SW480 (cell line): ENCODE data around the gene HSD17B2.
A peak's percentile ranks its signal among the peaks of the same experiment; 100 is the strongest.

ENCODE experiments used
- DNase-seq: peaks from one replicate; pipeline ENCODE4 v3.0.0-alpha.2; 2016; ENCODE audit warnings: low spot score

The HSD17B2 gene

DNA sequence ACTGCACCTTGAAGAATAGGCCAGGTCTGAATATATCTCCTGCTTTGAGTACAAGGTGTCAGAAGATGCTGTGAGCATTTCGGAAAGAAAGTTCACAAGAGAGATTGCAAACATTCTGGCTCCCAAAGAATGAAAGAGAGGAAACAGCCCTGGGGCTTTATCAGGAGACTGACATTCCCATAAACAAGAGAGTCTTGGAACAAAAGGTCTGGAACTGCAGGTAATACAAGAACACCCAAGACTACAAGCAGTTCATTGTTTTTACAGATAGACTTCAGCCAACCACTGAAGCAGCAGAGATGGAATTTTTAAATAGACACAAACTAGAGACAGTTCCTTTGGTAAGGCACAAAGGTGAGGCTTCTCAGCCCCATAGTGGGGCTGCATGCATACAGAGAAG, 14.4 kb downstream of the HSD17B2 start:
- DNase-seq: no peak

DNA sequence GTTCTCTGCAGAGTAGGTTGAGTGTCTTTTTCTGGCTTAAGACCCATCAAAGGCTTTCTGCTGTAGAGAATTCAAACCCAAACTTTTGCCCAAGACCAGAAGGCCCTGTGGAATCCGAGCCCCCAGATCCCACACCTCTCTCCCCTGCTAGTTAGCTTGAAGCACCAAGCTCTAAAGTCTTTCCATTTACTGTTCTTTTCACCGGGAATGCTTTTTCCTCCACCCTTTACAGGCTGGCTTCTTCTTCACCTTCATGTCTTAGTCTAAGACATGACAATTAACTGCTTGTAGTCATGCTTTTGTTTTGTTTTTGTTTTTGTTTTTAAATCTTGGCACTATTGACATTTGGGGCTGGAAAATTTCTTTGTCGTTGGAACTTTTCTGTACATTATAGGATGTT, 15.5 kb downstream of the HSD17B2 start:
- DNase-seq: no peak

DNA sequence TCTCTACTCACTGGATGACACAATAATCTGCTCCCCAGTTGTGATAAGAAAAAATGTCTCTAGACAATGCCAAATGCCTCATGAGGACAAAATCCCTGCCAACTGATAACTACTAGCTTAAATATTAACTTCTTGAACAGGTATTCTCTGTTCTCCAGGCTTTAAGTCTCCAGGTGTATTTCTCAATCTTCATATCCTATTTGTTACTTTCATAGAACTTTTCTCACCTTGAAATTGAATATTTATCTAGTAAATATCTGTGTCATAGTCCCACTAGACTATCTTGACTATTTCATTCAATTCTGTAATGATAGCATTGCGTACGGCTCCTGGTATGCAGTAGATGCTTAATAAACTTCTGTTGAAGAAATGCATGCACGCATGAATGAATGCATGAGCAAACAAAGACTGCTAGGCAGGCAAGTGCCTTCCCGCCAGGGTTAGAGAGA, 15.9 kb downstream of the HSD17B2 start:
- no peak for DNase-seq

DNA sequence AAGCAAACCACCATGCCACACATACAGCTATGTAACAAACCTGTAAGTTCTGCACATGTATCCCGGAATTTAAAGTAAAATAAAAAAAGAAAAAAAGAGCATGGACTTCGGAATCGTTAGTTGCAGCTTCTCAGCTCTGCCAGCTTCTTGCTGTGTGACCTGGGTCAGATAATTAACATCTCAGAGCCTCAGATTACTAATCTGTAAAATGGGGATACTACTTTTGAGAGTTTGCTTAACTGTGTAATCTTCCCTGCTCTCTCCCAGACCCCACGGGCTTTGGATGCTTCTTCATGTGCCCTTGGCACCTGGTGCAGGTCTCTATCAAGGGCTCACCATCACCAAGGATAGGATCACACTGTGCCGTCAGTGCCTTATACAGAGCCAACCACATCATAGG, 16.6 kb downstream of the HSD17B2 start:
- no peak for DNase-seq

DNA sequence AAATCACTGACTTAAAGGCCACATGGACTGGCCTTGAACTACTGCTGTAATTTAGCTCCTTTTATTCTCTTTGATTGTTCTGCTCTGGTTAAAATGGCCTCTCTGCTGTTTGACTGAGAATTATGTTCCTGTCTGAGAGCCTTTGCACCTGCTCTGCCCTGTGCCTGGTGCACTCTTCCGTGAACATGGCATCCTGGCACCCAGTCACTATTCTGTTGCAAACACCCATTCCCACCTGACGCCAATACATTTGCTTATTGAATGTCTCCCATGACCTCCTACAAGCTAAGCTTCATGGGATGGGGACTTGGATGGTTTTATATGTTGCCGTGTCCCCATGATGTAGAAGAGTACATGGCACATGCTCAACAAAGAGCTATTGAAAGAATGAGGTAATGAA, 20.1 kb downstream of the HSD17B2 start:
- no peak for DNase-seq

DNA sequence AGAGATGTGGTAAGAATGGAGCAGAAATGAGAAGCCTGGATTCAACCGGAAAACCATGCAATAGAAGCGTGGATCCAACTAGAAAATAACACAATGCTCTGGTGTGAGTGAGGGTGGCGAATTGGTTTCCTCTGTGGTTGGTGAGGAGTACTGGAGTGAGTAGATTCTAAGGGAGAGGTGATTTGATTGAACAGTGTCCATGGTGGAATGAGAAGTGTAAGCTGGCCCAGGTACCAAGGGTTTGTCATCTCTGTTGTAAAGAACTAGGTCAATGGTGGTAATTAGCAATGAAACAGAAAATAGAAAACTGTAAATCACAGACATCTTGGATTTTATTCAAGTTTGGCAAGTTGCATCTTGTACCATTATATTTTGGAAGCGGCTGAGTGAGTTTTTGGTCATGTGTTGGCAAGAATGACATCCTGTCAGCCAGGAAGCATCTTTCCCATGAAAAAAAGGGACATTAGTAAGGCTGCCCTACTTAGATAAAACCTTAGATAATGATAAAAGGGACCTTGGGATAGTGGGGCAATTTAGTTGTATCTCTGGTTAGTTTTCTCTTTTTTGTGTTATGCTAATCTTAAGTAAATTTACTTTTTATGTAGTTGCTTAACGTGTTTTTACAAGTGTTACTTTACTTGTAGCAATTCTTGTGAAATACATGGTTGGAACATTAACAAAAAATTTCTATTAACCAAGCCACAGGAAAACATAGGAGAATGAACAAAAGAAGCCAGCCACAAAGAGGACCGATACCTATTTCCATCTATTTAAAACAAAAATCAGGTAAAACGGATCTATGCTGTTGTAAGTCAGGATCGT, 20.9 kb downstream of the HSD17B2 start:
- DNase-seq: no peak

DNA sequence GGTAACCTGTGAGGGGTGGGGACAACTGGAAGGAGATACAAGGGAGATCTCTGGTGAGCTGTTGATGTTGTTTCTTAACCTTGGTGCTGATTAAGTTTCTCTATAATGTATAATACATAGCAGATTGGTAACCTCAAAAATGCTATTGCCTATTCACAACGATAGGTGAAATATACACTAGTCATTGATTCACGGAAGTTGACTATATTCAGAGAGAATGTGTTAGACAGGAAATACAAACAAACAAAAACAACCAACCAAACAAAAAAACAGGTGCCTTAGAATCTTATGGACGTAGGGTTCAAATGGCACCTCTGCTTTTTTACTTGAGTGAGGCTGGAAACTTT, 21.5 kb downstream of the HSD17B2 start:
- no peak for DNase-seq

DNA sequence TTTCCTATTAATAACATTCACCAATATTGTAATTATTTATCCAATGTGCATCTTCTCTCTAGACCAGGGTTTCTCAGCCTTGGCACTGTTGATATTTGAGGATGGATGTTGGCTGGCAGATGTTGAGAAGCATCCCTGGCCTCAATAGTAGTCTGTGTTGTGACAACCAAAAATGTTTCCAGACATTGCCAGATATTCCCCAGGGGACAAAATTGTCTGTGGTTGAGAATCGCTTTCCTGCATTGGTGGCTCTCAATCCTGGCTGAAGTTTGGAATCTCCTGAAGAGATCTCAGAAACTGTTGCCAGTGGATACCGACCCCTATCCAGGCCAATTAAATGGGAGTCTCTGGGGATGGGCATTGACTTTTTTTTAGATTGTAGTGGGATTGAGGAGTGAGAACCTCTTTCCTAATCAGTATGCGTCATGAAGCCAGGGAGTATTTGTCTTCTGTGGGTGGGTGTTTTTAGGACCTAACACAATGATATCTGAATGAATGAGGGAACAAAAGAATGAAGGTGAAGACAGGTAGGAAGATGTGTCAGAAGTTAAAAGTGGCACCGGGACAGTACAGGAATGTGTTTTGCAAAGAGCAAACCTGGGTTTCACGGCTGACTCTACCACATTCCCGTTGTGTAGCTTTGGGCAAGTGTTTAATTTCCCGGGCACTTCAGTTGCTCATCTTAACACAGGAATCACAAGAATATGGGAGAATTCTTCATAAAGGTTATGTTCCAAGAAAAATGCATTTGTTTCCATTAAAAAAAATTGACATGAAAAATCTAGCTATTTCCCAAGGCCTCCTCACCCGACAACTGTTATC, 24.3 kb downstream of the HSD17B2 start:
- no peak for DNase-seq

DNA sequence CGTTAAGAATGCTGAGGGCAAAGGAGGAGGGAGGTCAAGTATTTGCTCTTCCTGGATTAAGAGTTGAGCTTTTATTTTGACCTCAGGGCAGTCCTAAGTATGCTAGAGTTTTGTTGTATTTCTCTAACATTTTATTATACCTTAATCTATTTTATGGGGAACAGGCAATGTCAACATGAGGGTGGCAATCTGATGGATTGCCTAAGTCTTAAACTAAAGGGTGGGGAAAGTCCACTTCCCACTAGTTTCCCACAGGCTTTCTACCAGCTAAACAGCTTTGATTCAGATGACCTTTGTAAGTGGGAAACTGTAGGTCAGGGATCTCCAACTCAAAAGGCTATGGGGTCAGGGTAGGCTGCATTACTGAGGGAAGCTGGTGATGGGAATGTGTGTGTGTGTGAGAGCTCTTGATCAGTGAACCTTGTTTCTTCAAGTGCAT, 24.9 kb downstream of the HSD17B2 start:
- no peak for DNase-seq

DNA sequence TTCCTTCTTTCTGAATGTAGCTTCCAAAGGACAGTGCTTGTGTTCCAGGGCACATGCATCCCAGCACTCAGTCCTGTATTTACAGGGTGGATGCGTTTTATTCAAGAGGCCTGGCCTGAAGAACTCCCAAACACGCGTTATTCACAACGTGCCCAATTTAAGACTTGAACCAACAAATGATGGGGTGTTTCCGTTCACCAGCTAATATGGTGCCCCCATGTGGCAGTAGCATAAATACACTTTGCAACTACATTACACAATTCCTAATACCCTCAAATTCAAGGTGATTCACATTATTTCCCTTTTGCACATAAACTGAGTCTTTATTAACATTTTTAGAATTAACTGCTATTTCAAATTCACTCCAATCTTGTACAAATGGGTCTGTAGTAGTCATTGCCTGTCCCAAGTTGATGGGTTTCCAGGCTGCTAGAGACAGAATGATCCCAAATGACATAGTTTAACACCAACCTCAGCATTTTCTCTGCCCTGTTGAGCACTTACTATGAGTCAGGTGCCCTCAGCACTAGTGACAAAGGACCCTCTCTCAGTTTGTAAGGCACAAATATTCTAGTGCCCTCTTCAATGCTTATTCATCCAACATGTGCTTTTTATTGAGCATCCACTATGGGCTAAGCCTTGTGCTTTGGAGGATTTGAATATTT, 26.9 kb downstream of the HSD17B2 start:
- DNase-seq: peak; percentile 10

DNA sequence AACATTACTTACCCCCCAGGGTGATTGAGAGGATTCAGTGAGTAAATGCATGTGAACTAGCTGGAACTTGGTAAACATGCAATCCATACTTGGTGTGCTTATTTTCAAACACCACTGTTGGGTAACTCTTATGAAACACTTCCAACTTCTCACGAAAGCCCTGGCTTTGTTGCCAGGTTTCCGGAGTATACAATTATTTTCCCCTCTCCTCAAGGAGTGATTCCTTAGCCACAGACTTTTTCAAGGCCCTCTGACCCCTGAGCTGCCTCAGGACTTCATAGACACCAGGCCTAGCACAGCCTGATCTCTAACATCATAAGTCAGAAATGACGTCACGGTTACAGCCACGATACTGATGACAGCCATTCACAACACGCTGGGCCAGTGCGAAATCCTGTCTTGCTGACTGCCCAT, 27.6 kb downstream of the HSD17B2 start:
- DNase-seq: no peak

DNA sequence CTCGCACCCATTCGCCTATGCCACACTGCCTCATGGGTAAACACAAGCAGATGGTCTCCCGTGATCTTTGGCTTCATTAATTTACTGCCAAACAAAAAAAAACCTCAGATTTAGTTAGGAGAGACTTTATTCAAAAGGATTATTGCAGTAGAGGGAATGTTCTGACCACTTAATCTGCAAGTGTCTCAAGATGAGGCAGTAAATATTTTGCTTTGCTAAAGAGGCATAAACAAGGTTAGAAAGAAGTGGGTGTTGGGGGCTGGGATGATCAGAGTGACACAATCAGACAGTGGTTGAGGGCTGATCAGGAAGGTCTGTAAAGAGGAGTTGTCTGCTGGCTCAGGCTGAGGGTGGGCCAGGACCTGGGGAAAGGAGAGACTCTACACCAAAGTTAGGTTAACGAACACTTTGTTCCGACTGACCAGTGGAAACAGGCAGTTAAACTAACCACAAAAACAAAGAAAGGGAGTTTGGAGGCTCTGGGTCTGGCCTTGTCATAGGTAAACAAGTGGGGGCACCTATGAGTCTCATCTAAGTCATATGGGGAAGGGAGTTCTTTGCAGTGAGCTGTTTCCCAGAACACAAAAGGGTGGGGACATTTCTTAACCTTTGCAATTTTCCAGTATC, 28.5 kb downstream of the HSD17B2 start:
- no peak for DNase-seq

DNA sequence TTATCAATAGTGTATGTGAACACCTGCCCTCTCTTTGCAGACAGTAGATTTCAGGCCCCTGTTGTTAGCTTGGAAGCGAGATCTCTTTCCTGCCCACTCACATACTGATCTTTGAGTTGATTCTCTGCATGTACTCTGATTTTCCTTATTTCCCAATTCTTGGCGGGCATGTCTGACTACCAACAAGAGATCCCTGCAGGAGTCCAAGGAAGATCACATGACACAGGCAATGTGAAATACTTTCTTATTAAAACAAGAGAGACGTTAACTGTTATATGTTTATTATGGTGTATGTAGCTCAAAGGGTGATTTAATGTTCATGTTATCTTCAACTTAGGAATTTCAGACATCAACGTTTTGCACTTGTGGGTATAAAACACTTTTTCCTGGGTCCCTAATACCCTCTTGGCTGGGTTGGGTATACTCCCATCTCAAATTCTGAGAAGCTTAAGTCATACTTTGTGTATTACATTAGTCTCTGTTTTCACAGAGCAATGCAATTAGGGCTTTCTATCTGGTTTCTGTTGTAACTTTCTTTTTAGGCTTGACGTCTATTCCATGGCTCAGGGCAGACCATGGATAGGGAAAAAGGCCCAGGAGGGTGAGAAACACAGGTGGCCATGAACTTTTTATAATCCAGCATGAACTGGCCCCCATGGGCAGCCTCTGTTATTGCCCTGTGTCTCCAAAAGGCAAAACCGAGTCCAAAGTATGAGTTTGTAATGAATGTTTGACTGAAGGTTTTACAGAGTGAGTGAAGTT, 32.2 kb downstream of the HSD17B2 start:
- DNase-seq: no peak

DNA sequence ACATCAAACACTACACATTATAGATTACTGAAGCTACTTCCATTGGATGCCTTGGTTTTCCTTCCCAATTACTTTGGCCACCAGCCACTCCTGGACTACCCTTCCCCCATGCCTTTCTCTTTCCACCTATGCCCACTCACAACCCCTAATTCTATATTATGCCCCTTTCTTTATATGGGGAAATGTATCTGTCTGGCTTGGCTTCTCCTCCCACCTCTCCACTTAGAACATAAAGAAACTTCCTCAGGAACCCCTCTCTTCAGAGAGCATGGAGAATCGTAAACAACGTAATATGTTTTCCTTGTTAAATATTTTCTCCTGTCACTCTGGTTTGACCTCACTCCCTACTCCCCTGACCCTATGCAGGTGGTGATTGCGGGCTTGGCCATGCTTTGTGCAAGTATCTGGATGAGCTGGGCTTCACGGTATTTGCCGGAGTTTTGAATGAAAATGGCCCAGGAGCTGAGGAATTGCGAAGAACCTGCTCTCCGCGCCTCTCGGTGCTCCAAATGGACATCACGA, 32.8 kb downstream of the HSD17B2 start:
- DNase-seq: no peak

DNA sequence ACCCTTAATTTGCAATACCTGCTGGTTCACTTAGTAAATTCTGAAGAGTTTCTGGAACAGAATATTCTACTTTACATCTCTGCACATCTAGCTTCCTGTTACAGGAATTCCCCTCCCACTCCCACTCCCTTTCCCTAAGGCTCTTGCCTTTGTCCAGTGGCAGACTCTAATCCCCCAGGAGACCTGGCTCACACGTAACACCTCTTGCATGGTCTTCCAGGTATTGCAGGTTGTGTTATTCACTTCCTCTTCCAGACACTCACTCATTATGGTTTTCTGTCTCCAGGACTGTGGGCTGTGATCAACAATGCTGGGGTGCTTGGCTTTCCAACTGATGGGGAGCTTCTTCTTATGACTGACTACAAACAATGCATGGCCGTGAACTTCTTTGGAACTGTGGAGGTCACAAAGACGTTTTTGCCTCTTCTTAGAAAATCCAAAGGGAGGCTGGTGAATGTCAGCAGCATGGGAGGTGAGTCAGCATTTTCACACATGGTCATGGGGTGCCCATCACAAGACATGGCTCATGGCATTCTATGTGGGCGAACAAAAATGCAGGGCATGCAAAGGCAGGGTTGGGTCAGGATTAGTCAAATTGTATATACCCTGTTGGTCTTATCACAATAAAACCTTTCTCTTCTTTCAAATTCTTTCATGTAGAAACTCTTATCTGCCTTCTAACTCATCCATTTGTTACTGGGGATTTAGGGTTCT, 35.8 kb downstream of the HSD17B2 start:
- DNase-seq: peak; percentile 86

DNA sequence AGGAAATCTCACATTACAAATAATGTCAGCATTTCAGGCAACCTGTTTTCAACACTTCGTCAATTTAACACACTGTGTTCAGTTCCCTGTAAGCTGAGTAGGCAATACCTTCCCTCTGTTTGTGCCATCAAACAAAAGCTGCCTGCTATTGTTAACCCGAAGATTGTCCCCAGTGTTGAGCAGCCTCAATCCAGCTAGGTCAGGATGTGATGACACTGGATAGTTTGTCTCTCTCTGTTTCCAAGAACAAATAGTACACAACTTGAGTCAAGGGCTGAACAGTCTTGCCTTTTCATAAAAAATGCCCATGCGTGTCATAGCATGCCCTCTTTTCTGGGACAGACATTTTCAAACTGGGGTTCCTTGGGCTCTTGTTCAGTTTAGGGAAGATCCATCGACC, 36.4 kb downstream of the HSD17B2 start:
- no peak for DNase-seq

DNA sequence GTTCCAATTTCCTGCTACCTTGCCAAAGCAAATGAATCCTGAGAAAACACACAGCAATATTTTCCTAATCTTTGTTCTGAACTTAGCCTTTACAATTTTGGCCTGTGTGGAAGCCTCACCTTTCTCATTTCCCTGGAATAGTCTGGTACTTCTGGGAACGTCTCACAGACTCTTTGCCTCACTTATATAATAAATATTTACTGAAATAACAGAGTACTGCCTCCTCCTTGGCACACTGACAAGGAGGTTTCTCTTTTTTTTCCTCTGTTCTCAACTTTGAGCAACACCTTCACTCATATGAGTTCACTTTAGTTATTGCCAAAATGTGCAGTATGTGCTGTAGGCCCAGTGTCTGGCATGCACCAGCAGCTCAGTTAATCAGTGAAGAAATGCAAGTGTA, 37.3 kb downstream of the HSD17B2 start:
- DNase-seq: no peak

DNA sequence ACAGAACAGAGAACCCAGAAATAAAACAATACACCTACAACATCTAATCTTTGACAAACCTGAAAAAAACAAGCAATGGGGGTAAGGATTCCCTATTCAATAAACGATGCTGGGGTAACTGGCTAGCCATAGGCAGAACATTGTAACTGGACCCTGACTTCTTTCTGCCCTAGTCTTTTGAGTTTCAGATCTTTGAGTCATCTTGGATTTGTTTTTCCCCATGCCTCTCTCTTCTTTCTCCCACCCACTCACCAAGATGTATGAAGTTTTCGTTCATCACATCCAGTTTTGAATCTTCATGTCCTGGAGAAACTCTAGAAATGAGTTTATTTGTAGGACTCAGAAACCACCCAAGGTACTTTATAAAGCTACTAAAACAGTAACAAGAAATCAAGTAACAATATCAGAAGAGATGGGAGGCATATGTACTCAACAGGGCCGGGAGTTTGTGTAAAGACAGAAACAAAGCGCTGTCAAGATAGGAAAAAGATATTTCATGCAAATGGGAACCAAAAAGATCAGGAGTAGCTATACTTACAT, 39.0 kb downstream of the HSD17B2 start:
- no peak for DNase-seq

DNA sequence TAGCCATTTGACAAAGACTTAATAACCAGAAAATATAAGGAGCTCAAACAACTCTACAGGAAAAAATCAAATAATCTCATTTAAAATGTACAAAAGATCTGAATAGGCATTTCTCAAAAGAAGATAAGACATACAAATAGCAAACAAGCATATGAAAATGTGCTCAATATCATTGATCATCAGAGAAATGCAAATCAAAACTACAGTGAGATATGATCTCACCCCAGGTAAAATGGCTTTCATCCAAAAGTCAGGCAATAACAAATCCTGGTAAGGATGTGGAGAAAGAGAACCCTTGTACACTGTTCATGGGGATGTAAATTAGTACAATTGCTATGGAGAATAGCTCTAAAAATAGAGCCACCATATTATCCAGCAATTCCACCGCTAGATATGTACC, 43.1 kb downstream of the HSD17B2 start:
- no peak for DNase-seq

DNA sequence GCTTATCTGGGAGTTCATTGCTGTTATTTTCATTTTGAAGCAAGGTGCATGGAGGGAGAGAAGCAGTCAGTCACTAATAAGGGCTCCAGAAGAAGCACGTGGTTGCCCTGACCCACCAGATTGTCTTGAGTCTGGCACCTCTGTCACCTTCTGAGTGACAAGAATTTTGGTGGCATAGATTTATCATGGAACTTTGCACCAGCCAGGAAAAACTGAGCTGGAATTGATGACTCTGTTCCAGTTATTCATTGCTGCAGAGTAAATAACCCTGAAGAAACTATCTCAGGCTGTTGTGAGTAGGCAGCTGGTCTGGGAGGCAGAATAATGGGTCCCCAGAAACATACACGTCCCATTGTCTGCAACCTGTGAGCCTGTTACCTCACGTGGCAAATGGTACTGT, 44.8 kb downstream of the HSD17B2 start:
- DNase-seq: no peak
